GM19238 (cell line): ENCODE measurements around the gene DNAJB4.
A peak's percentile ranks its signal among the peaks of the same experiment; 100 is the strongest.
"Not testable (repeated sequence)": the region's sequence is repeated elsewhere in the genome, so short reads cannot be mapped to it uniquely, and the experiment has no call there.

Experiments
- DNase-seq: peaks from one replicate; pipeline ENCODE4 v3.0.0; 2011; ENCODE audit warnings: low spot score; ENCODE audit not compliant: insufficient read length

DNAJB4 gene

DNA sequence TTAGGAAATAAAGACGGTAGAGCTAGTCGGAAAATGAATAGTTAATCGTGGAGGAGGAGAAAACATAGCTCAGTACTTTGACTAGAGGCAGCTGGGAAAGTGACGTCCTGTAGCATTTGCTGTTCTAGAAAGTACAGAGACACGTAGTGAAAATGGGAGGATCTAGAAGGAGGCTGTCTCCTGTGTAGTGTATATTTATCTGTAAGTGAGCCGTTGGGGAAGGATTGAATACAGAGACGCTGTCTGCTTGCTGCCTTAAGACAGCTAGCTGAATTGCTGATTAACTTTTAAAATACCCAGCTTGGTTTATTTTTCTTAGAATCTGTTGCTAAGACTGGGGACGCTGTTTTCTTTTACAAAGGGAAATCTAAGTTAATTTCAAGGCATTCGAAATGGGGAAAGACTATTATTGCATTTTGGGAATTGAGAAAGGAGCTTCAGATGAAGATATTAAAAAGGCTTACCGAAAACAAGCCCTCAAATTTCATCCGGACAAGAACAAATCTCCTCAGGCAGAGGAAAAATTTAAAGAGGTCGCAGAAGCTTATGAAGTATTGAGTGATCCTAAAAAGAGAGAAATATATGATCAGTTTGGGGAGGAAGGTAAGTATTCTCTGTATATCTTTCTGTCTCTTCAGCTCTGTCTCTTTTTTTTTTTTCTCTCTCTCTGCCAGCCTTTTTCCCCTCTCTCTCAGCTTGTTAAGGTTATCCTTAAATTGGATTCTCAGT lies at the start of gene DNAJB4:
Gene DNAJB4 (plus strand): TSS at position 221 of the 729 bp plus-strand sequence. CDS start 172 bp downstream, at position 393.
- DNase-seq: peak; percentile 38

DNA sequence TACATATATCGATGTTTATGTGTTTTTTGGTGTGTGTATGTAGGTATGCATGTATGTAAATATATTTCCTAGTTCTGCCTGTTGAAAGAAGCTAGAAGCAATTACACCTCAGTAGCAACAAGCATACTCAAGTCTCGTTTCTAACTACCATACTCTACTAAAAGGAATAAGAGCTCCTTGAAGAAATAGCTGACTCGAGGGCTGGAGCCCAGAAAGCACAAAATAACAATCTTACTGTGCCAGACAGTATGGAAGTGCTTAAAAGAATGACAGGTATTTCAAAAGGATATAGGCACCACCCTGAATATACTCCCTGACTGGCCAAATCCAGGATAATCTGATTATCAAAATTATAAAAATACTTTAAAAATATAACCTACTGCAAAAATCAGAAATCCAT lies 49.0 kb upstream of the DNAJB4 start:
- DNase-seq: no peak

DNA sequence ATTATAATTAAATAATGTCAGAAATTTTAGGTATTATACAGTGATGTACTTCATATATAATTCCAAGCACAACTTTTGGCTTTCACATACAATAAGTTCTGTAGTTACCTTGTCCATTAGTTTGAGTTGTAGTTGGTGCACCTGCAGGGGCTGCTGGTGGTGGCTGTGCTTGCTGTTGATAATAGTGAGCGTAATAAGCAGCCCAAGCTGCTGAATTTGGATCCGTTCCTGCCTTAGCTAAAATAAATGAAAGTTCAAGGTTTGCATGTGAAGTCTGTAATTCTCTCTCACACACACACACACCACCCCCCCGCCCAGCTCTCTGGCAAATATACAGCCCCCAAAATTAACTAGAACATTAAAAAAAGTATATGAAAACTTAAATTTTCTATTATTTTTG lies 48.3 kb upstream of the DNAJB4 start:
- no peak for DNase-seq

DNA sequence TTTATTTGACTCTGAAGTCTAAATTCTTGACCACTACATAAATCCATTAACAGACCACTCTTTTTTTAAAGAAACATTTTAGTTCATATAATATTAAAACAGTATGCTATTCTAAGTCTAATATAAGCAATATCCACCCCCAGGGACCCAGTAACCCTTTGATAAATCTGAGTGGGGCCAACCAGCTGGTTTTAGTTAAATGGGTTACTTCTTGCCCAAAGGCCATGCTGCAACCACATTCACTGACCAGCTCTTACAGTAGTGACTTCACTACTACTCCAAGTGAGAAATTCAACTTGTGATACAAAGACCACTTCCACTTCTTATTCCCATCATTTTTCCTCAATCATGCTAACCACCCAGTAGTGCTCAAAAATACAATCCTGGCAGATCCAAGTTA lies 46.3 kb upstream of the DNAJB4 start:
- no peak for DNase-seq

DNA sequence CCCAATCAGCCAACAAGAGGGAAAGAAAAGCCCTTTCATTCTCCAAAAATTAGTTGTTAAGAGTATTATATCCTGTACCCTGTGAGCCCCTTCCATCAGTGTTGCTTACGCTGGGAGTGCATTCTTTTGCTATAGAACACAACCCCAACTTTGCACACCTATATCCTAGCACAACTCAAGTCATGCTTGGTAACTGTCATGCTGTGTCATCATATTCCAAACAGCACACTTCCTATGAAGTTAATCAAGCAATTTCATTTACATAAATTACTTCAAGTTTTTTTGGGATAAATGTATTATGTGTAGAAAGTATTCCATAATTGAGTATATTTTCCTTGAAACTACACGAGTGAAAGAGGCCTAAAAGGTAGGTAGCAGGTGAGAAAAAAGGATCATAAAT lies 45.9 kb upstream of the DNAJB4 start:
- DNase-seq: no peak

DNA sequence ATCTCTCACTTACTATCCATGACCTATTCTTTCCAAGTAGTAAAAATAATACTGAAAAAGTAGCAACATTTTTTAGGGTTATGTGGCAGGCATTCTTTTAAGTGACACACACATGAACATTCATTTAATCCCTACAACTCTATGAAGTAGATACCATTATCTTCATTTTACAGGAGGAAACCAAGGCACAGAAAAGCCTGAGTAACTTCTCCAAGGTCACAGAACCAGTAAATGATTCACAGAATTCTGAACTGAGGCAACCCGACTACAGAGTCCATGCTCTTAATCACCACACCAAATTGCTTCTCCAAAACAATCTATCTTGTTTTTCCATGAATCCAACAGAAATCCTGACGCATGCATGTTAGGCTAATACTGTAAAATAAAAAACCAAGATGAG lies 43.3 kb upstream of the DNAJB4 start:
- DNase-seq: no peak

DNA sequence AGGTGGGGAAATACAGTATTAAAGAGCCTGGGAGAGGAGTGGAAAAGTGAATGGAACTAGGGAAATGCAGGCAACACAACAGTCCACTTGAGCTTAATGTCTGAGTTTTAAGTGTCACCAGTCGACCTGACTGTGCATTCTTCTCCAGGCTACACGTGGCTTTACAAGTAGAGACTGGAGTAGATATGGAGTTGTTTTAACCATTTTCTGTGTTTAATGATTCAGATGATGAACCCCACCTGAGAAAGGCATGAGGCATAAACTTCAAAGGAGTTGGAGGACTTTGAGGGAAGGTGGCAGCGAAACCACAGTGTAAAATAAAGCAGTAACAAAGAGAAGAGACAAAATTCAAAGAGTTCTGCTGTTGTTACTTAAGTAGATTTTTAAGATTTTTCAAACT lies 38.4 kb upstream of the DNAJB4 start:
- no peak for DNase-seq

DNA sequence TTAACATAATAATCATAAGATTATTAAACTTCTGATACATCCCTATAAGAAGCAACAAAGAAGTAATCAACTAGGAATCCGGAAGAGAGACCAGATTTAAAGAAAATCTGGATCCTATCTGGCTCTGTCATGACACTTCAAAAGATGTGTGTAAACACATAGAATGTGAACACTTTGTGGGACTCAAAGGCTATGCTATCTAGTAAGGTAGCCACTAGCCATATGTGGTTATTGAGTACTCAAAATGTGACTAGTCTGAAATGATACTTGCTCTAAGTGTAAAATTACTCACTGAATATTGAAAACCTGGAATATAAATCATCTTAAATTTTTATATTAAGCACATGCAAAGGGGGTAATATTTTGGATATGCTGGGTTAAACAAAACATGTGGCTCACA lies 34.5 kb upstream of the DNAJB4 start:
- DNase-seq: no peak

DNA sequence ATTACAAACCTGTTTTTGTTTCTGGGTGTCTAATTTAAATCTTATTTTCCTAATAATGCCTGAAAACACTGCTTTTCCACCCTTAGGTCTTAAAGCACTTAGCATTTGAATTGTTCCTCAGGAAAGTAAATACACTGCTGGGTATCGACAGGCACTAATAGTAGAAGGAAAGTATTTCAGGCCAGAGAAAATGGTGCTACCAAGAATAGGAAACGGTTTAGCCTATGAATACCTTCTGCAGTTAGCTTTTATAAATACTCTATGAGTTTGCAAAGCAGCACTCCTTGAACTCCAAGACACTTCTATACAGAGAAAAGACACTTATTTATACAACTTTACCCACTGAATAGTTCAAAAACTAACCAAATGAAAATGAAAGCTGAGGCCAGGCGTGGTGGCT lies 32.7 kb upstream of the DNAJB4 start:
- DNase-seq: no peak

DNA sequence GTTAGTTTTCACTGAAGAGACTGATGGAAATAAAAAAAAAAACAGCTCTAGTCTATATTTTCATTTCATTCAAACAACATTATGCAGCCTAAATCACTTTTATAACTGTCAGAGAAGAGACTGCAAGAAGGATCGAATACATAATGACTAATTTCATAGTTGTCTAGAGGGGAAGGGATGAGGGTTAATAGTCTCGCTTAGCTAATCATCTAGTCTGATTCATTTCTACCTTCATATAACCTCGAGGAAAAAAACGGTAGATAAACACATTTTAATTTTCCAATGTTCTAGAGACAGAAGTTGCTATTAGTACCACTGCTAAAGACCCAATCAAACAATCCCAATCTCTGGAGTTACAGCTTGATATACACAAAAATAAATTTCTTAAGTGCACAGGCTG lies 29.4 kb upstream of the DNAJB4 start:
- DNase-seq: no peak

DNA sequence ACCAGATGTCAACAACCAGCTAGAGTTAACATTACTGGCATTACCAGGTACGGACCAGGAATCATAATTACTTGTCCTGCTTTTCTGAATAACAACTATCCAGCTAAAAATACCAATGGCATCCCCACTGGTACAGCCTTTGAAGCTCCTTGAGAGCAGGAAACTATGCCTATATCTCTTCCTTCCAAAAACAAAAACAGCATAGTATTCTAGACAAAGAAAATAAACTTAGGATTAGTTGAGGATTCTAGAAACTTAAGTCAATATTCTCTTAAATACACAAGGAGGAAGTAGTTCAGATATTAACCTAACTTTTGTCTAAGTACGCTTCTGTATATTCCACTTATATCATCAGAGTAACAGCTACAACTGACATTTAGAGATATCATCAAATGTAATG lies 28.8 kb upstream of the DNAJB4 start:
- DNase-seq: no peak

DNA sequence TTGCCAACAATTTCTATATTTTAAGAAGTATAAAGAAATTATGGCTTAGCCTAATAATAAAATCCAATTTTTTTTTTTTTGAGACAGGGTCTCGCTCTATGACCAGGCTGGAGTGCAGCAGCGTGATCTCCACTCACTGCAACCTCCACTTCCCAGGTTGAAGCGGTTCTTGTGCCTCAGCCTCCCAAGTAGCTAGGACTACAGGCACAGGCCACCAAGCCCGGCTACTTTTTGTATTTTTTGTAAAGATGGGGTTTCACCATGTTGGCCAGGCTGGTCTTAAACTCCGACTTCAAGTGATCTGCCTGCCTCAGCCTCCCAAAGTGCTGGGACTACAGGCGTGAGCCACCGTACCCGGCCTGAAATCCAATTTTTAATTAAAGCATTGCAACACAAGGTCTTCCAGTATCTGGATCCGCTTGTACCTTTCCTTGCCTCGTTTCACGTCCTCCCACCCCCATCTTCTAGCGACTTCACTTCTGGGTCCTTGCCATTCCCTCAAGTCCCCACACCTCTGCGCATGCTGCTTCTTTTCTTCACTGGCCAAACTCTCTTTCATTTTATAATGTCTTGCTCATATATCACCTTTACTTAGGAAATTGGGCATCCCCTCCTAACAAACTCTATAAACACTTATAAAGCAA lies 28.2 kb upstream of the DNAJB4 start:
- DNase-seq: no peak

DNA sequence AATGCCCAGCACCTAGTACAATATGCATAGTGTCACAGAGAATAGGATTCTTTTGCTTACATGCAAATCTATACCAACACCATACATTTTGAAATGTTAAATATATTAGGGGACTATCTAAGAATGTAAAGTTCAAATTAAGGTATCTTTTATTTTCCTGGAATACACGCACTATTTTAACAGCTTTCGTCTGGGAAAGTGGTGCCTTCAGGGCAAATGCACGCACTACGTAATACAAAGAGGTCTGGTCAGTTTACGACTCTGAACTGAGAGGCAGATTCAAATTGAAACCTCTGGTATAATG lies 26.8 kb upstream of the DNAJB4 start:
- no peak for DNase-seq

DNA sequence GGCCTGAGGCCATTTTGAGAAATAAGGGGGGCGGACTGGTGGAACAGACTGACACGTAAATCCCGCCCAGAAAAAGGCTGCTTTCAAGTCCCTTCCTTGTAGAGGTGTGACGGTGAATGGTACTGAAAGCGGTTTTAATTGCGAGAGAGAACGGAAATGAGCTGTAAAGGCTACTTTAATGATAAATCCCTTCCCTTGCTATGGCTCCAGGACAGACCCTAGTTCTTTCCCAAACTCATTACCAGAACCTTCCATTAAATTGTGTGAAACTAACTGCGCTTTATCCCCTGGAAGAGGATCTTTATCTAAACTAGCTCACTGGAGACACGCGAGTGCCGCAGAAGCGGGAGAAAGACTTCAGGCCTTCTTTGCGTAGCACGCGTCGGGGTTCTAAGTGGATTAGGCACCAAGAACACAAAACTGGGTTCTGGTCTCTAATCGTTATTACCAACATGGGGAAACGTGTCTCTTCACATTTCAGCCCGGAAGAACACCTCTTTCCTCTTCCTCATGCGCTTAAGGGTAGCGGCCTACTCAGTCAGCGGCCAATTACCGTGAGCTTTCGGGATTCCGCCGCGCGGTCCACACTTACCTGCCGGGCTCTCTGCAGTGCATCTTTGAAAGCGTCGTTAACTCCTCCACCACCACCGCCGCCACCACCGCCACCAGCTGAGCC lies 26.3 kb upstream of the DNAJB4 start:
- peak; percentile 45 for DNase-seq

DNA sequence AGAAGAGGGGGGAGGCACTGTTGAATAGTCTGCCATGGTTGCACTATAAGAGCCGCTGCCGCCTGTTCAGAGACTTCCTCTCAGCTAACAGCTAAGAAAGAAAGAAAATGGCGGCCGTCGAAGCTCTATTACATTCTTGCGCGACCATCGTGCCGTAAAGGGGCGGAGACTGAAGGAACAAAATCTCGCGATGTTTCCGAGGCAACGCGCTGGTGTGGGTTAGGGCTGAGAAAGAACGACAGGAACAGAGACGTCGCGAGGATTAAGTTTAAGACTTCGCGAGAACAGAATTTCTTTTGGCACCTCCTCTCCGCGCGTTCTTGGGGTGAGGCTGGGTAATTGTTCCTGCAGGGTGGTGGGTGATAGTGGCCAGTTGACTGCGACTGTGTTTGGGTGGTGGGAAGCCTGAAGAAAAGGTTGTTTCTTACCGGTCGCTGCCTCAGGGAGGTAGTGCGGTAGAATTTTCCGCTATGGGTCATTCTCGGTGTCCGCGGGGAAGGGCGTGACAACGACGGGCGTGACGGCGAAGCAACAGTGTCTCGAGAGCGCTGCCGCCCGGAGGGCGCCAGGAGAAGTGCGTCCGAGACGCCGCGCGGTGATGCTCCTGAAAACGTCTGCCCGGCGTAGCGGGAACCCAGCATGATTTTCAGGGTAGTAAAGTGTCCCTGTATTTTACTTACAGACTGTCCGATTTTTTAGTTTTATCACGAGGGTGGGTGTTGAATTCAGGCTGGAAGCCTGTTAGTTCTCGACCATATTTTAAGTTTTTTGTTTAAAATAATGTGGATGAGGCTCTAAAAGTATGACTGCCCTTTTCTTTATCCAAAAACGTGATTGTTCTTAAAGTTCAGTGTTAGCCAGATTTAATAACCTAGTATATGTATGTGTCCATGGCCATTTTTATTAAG lies 25.5 kb upstream of the DNAJB4 start, which contains the start of gene FUBP1:
Gene FUBP1 (minus strand): TSS at position 104 of the 908 bp plus-strand sequence. CDS start 68 bp downstream, at position 36.
- DNase-seq: peak; percentile 55

DNA sequence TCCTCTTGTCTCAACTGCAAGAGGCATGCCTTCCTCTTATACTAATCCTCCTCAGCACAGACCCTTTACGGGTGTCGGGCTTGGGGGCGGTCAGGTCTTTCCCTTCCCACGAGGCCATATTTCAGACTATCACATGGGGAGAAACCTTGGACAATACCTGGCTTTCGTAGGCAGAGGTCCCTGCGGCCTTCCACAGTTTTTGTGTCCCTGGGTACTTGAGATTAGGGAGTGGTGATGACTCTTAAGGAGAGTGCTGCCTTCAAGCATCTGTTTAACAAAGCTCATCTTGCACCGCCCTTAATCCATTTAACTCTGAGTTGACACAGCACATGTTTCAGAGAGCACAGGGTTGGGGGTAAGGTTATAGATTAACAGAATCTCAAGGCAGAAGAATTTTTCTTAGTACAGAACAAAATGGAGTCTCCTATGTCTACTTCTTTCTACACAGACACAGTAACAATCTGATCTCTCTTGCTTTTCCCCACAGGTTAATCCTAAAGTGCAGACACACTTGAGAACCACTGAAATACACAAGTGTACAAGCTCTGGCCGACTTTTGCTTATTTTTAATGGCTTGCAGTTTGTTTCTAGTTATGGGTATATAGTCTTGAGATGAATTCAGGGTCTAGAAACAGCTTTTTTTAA lies 21.3 kb upstream of the DNAJB4 start:
- DNase-seq: not testable (repeated sequence)

DNA sequence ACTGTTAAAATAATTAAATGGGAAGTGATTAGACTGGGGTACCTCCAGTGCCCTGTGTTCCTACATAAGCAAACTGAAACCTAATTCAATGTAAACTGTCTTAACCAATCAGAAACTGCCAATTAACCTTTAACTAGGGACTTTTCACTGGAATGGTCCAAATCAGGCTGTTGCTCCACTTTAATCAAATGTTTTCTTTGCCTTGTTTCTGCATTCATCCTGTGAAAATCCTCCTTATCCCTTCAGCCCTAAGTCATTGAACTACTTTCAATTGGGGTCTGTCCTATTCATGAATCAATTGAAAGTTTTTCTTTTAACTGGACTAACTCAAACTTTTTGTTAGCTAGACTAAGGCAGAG lies 20.8 kb upstream of the DNAJB4 start:
- DNase-seq: no peak

DNA sequence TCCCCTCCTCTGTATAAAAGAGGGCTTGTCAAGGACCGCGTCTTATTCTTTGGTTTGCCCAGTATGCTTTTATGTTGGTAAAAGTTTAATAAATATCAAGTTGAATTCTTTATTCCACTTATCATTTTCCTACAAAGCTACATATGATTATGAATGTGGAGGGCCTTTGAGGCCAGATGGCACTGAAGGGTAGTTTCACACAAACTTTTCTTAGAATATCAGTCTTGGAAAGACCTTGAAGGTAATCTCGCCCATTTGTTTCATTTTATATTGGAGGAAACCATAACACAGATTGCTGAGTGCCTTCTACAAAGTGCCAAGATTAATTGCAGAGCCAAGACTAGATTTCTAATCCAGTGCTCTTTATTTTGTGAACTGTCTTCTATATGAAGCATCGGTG lies 20.1 kb upstream of the DNAJB4 start:
- no peak for DNase-seq

DNA sequence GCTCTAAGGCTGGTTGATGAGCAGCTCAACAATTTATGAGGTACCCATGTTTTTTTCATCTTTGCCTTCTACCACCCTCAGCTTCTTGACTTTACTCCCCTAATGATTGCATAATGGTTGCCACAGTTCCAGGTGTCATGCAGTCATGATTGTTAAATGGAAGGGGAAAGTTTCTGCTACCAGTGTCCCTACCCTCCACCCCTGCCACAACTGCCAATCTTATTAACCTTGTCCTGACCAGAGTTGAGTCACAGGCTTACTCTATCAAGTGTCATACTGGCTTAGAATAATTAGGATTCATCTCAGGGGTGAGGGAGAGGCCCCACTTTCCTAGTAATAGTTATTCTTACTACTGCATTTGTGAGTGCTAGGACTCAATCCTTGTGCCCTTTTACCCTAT lies 17.9 kb upstream of the DNAJB4 start:
- no peak for DNase-seq

DNA sequence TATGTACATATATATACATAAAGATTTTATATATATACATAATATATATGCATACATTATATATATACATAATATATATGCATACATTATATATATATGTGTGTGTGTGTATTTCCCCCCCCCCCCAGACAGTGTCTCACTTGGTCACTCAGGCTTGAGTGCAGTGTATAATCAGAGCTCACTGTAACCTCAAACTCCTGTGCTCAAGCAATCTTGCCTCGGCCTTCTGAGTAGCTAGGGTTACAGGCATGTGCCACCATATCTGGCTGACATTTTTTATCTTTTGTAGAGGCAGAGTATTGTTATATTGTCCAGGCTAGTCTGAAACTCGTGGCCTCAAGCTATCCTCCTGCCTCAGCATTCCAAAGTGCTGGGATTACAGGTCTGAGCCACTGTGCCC lies 16.8 kb upstream of the DNAJB4 start:
- DNase-seq: no peak

DNA sequence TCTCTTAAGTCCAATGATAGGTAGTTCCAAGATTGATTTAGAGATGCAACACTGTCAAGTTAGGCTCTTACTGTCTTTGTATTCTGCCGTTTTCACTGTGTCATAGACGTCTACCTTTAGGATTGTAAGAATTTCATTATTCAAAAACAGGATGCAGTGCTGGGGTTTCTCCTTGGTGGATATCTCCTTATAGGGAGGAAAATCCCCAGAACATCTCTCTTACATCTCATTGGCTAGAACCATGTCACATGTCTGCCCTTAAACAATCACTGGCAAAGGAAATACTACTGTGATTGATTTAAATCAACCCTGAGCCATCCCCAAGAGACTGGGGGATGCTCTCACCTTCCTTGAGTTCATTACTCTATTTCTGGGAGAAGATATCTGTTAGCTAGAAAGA lies 15.0 kb upstream of the DNAJB4 start:
- DNase-seq: no peak
